ENCODE measurements around the gene DAB1.
A peak's percentile ranks its signal among the peaks of the same experiment; 100 is the strongest.

DAB1 gene

DNA sequence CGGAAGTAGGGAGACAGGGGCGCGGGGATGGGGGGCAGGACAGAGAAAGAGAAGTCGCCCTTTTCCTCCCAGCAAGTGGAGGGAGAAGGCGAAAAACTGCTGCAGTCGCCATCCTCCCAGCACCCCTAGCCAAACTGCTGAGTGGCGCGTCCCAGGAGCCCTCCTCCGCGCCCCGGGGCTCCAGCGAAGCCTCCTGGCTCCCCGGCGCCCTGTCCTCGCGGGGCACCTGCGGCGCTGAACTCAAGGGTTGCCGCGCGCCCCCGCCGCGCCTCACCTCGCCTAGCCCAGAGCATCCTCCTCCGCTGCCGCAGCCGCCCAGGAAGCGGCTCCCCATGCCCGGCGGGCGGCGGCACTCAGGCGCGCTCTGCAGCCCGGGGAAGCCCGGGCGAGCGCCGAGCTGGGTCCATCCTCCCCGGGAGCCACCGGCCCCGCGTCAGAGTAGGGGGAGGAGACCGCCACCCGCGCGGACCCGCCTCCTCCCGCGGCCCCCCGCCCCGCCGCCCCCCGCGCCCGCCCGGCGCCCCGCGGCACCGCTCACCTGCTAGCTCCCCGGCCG is at the start of gene DAB1:
TSS of gene DAB1 (minus strand) at position 405 of the 556 bp plus-strand sequence. CDS start 133,030 bp downstream, outside the sequence.
- DNase-seq (ENCODE audit: low spot score), result peak; percentile 34
- TF ChIP-seq, protein P1, sequence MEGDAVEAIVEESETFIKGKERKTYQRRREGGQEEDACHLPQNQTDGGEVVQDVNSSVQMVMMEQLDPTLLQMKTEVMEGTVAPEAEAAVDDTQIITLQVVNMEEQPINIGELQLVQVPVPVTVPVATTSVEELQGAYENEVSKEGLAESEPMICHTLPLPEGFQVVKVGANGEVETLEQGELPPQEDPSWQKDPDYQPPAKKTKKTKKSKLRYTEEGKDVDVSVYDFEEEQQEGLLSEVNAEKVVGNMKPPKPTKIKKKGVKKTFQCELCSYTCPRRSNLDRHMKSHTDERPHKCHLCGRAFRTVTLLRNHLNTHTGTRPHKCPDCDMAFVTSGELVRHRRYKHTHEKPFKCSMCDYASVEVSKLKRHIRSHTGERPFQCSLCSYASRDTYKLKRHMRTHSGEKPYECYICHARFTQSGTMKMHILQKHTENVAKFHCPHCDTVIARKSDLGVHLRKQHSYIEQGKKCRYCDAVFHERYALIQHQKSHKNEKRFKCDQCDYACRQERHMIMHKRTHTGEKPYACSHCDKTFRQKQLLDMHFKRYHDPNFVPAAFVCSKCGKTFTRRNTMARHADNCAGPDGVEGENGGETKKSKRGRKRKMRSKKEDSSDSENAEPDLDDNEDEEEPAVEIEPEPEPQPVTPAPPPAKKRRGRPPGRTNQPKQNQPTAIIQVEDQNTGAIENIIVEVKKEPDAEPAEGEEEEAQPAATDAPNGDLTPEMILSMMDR (IDR thresholded peaks at IDR 0.05; ENCODE audit: extremely low read depth, insufficient read depth, missing control alignments), result no peak
- in situ Hi-C loops (cut with MboI; ENCODE audit: low pct_unique_long_range_greater_than_20kb, low sequenced_read_pairs, unreplicated experiment), result no loop called here

DNA sequence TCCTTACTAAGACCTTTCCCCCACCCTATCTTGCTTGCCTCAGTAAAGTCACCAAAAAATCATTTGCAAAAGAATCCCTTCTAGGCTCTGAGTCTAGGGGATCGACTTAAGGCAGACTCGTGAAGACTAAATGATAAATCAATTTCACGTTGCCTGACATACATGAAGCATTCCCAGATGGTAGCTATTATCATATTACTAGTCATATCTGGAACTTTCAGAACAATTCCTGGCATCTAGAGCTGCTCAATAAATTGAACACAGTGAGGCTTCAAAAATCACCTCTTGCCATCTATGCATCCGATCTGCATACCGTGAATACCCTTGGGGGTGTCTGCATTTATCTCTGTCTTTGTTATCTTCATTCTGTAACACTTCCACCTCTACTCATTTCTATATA is 49.6 kb upstream of the DAB1 start:
- no peak for DNase-seq (ENCODE audit: low spot score)
- TF ChIP-seq, protein P1 (IDR thresholded peaks at IDR 0.05; ENCODE audit: extremely low read depth, insufficient read depth, missing control alignments), result no peak
- in situ Hi-C loops (cut with MboI; ENCODE audit: low pct_unique_long_range_greater_than_20kb, low sequenced_read_pairs, unreplicated experiment), result no loop called here

DNA sequence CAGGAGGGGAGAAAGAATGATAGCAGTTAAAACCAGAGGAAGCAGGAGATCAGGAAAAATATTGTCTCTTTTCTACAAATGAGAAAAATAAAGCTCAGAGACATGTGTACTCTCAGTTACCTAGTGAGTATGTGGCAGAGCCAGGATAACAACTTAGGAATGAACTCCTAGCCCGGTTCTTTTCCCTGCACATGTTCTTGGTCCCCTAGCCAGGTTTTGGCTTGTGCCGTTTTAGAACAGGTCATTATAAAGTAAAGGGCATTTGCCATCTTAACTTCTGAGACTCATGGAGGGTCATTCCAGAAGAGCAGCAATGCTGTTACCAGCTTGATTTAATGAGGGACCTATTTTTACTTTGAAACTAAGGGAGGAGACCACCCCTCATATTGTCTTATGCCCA is 48.1 kb upstream of the DAB1 start:
- in situ Hi-C loops (cut with MboI; ENCODE audit: low pct_unique_long_range_greater_than_20kb, low sequenced_read_pairs, unreplicated experiment), result no loop called here

DNA sequence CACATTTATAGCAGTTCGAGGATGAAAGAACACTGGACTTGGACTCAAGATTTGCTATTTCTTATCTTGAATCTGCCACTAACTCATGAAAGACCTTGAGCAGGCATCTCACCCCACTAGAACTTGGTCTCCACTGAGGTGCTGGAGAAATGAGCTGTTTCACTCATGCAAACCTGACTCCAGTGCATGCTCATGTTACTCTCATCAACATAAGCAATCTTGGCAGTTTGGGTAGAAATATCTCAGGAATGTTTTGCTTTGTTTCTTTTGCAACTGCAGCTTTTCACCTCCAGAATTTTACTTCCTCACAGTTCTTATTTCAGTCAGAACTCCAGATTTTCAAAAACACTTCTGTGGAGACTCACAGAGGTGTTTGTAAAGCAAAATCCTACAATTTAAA is 46.2 kb upstream of the DAB1 start:
- in situ Hi-C loops (cut with MboI; ENCODE audit: low pct_unique_long_range_greater_than_20kb, low sequenced_read_pairs, unreplicated experiment), result no loop called here
- no peak for DNase-seq (ENCODE audit: low spot score)

More for the DNA sequence above, 48.1 kb upstream of the DAB1 start:
- no peak for DNase-seq (ENCODE audit: low spot score)
- TF ChIP-seq, protein P1 (IDR thresholded peaks at IDR 0.05; ENCODE audit: extremely low read depth, insufficient read depth, missing control alignments), result no peak

DNA sequence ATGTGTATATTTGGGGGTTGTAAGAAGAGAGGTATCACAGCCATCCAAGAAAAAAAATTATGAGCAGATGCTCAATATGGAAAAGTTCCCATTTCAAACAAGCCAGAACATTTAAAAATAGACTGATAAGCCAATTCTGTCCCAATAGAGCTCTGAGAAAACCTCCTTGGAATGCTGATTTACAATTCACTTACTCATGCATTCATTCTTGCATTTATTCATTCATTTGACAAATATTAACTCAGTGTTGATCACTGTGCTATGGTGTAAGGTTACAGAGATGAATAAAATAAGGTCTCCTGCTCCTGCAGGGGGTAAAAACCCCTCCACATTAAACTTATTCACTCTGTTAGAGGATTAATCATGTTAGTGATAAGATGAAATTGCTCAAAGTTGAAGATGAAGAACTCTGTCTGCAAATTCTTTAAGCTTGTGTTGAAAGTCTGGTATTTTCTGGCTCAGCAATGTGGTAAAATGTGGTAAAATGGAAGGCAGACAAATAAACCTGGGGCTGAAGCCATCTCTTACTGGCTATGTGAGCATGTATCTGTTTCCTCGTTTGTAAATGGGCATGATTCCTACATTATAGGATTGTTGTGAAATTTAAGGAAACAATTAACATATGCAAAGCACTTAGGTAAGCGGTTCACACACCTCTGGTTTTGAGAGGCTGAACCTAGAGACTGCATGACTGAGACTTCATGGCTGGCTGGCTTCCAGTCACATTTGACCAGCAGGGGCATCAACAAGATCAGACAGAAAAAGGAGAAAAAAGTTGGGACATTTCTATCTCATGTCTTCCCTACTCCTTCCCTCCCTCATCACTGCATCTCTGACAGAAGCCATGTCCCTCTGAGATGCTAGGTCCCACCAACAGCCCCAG is 45.0 kb upstream of the DAB1 start:
- TF ChIP-seq, protein P1 (IDR thresholded peaks at IDR 0.05; ENCODE audit: extremely low read depth, insufficient read depth, missing control alignments), result no peak
- no peak for DNase-seq (ENCODE audit: low spot score)
- in situ Hi-C loops (cut with MboI; ENCODE audit: low pct_unique_long_range_greater_than_20kb, low sequenced_read_pairs, unreplicated experiment), result no loop called here

More for the DNA sequence above, 46.2 kb upstream of the DAB1 start:
- TF ChIP-seq, protein P1 (IDR thresholded peaks at IDR 0.05; ENCODE audit: extremely low read depth, insufficient read depth, missing control alignments), result no peak

DNA sequence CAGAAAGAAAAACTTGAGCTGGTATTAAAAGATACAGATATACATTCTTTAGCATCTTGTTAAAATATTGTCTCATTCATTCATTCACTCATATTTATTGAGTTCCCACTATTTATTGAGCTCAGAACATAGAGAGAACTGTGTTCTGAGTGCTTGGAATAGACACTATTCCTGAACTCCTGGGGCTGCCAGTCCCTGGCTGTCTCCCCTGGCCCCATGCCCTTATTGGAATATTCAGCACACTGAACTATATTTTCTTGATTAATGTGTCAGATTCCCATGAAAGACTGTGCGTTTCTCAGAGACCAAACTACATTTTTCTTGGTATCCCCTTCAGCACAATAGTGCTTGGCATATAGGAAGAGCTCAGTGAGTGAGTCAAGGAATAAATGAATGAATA is 44.0 kb upstream of the DAB1 start:
- DNase-seq (ENCODE audit: low spot score), result no peak
- in situ Hi-C loops (cut with MboI; ENCODE audit: low pct_unique_long_range_greater_than_20kb, low sequenced_read_pairs, unreplicated experiment), result no loop called here
- TF ChIP-seq, protein P1 (IDR thresholded peaks at IDR 0.05; ENCODE audit: extremely low read depth, insufficient read depth, missing control alignments), result no peak

All from GM13977 (cell line).